GM12872 (cell line): ENCODE results near the gene PJA1.

Source experiments
- TF ChIP-seq, protein P1 (sequence below): IDR thresholded peaks from 3 replicates; pipeline ENCODE4 v1.5.1; 2011; ENCODE audit warnings: low read depth, mild to moderate bottlenecking, low read length, moderate library complexity; ENCODE audit not compliant: insufficient read depth

PJA1 gene

DNA sequence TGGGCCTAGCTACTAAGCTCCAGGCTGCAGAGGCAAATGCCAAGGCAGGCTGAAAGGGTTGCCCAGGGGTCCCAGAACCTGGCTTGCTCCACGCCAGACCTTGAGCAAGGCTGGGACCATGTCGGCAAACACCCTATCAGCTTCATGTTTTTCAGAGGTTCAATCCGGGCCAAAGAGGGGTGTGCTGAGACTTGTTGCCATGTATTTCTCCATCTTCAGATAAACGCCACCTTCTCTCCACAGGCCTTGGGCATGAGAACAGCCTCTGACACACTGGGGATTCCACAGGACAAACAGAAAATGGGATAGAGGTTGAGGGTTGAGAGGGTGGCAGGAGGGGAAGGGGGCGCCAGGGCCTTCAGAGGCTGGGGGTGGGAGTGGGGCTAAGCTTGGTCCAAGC, 8.6 kb downstream of the PJA1 start:
- TF ChIP-seq, protein P1, sequence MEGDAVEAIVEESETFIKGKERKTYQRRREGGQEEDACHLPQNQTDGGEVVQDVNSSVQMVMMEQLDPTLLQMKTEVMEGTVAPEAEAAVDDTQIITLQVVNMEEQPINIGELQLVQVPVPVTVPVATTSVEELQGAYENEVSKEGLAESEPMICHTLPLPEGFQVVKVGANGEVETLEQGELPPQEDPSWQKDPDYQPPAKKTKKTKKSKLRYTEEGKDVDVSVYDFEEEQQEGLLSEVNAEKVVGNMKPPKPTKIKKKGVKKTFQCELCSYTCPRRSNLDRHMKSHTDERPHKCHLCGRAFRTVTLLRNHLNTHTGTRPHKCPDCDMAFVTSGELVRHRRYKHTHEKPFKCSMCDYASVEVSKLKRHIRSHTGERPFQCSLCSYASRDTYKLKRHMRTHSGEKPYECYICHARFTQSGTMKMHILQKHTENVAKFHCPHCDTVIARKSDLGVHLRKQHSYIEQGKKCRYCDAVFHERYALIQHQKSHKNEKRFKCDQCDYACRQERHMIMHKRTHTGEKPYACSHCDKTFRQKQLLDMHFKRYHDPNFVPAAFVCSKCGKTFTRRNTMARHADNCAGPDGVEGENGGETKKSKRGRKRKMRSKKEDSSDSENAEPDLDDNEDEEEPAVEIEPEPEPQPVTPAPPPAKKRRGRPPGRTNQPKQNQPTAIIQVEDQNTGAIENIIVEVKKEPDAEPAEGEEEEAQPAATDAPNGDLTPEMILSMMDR: no peak

GRCh38 chrX:69155786-69156520, 9.3 kb downstream of the PJA1 start:
- TF ChIP-seq, protein P1: no peak

DNA sequence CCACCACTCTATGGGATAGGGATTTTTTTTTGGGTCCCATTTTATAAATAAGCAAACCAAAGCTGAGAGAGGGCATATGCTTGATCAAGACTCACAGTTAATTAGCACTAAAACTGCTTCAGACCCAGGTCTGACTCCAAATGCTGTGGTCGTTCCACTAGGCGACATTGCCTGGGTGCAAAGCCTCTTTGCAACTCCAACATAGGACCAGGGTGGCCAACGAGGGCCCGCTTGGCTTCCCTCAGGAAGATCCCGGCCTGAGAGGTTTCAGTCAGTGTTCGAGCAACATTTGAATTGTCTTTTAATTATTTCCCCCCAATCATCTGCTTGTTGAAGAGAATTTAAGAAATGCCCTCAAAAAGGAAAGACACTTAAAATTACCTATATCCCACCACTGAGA, 11.2 kb downstream of the PJA1 start:
- TF ChIP-seq, protein P1: no peak

- TF ChIP-seq, protein P1: no peak
Observed at GRCh38 chrX:69153060-69153730, 12.1 kb downstream of the PJA1 start.

DNA sequence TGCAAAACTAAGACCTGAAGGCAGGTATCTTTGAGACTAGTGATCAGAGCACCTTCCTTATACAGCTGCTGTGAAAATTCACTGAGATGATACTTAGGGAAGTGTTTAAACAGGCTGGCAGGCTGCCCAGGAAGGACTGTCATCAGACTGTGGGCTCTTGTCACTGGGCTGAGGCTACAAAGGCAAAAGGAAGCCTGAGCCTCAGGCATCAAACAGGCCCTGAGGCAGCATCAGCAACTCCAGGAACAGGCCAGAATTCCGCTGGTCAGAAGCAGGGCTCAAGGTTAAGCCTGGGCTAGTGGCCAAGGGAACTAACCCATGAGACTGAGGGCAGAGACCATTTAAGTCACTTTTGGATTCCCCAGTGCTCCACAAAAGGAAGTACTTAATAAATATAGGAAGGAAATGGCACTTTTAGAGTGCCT, 12.8 kb downstream of the PJA1 start:
- TF ChIP-seq, protein P1: no peak

DNA sequence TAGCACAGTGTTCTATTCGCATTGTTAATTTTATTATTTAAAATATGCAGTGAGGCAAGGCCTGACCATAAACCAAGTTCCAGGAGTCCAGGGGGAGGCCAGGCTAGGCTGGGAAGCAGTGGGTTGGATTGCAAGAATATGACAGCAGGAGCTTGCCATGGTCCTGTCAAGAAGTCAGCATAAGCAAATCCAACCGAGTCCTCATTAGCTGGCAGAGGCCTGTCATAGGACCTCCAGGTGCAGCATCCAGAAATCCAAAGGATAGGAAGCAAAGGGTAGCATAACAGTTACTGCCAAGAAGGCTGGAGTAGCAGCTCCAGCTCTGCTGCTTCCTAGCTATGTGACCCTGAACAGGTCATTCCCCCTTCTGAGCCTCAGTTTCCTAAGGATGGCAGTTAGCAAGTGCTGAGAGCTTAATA, 13.4 kb downstream of the PJA1 start:
- TF ChIP-seq, protein P1: no peak

DNA sequence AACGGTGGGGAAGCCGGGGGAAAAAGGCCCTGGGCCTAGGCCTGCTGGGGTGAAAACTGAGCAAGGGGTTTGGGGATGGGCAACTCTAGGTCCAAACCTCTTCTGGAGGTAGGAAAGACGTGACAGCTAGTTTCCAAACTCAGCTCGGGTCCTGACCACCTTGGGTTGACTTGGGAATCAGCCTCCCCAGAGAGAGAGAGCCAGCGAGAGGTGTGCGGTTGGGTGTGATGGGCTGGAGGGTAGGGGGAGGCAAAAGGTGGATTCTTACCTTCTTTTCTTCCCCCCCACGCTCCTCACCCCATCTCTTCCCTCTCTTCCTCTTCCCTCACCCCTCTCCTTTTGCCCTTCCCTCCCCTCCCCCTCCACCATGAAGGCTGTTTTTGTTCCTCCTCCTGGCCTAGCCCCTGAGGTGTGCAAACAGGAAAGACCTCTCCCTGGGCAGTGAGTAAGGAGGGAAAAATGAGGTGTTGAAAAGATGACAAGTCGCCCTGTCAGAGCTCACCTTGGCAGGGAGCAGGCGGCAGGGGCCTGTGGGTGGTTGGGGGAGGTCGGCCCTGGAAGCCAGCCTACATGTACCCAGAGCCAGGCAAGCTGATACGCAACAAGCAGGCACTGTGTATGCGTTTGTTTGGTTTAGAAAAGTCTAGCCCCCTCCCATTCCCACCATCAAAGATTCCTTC, 14.8 kb downstream of the PJA1 start:
- TF ChIP-seq, protein P1: no peak
